ENCODE data around the gene HIVEP2.
A peak's percentile ranks its signal among the peaks of the same experiment; 100 is the strongest.

- TF ChIP-seq CTCF (IDR thresholded peaks at IDR 0.05 in 8 of 11, conservative IDR thresholded peaks at IDR 0.05 in 3 of 11) (no peak), POLR2A (IDR thresholded peaks at IDR 0.05) (no peak), POLR2AphosphoS5 (IDR thresholded peaks at IDR 0.05) (peak in 2 of 3 donors; percentile 57 to 83)
These were observed 42.3 kb downstream of the HIVEP2 start for GRCh38 chr6:142902636-142903053.
